MM.1S (cell line): ENCODE results near the gene BEND6.
"Not testable (repeated sequence)": the region's sequence is repeated elsewhere in the genome, so short reads cannot be mapped to it uniquely, and the experiment has no call there.

Source experiments
- DNase-seq: peaks from one replicate; pipeline ENCODE4 v3.0.0-alpha.2; 2015
- H2AFZ ChIP-seq: fragments of 300-600 bp; sonication (generic); 2 replicates; pipeline ENCODE4 v1.6.0; 2016; ENCODE audit warnings: antibody characterized with exemption, low read length
- H3F3A ChIP-seq: fragments of 300-600 bp; sonication (generic); 2 replicates; pipeline ENCODE4 v1.6.1; 2016; ENCODE audit warnings: mild to moderate bottlenecking, antibody characterized with exemption, low read length, moderate library complexity, mixed read lengths; ENCODE audit not compliant: insufficient read depth
- H3K27ac ChIP-seq: fragments of 300-600 bp; sonication (generic); 2 replicates; pipeline ENCODE4 v1.5.1; 2016; ENCODE audit warnings: mild to moderate bottlenecking, low read length
- H3K27me3 ChIP-seq: fragments of 300-600 bp; sonication (generic); replicated peaks from 2 replicates; pipeline ENCODE4 v1.6.0; 2016; ENCODE audit warnings: low read length; ENCODE audit not compliant: insufficient read depth
- H3K36me3 ChIP-seq: fragments of 300-600 bp; sonication (generic); replicated peaks from 2 replicates; pipeline ENCODE4 v1.6.1; 2016; ENCODE audit warnings: mild to moderate bottlenecking, low read length, mixed read lengths; ENCODE audit not compliant: insufficient read depth
- H3K4me1 ChIP-seq: fragments of 300-600 bp; sonication (generic); 2 replicates; pipeline ENCODE4 v1.6.1; 2016; ENCODE audit warnings: low read length, mixed read lengths
- H3K4me2 ChIP-seq: fragments of 300-600 bp; sonication (generic); 2 replicates; pipeline ENCODE4 v1.6.0; 2016; ENCODE audit warnings: low read depth, low read length
- H3K4me3 ChIP-seq: fragments of 300-600 bp; sonication (generic); 2 replicates; pipeline ENCODE4 v1.5.1; 2016; ENCODE audit warnings: low read length, mixed read lengths
- H3K79me2 ChIP-seq: fragments of 300-600 bp; sonication (generic); 2 replicates; pipeline ENCODE4 v1.6.1; 2016; ENCODE audit warnings: mixed run types, low read length, mixed read lengths
- H3K9ac ChIP-seq: fragments of 300-600 bp; sonication (generic); 2 replicates; pipeline ENCODE4 v1.6.1; 2016; ENCODE audit warnings: low read length, mixed read lengths
- H3K9me2 ChIP-seq: fragments of 300-600 bp; sonication (generic); replicated peaks from 2 replicates; pipeline ENCODE4 v1.6.1; 2016; ENCODE audit warnings: mild to moderate bottlenecking, low read length, mixed read lengths; ENCODE audit not compliant: insufficient read depth
- H3K9me3 ChIP-seq: fragments of 300-600 bp; sonication (generic); replicated peaks from 2 replicates; pipeline ENCODE4 v1.6.1; 2016; ENCODE audit warnings: mild to moderate bottlenecking, low read length, mixed read lengths; ENCODE audit not compliant: insufficient read depth
- H4K20me1 ChIP-seq: fragments of 300-600 bp; sonication (generic); 2 replicates; pipeline ENCODE4 v1.6.1; 2016; ENCODE audit warnings: mild to moderate bottlenecking, low read length, moderate library complexity, mixed read lengths; ENCODE audit not compliant: insufficient read depth
- CTCF ChIP-seq: fragments of 300-600 bp; sonication (generic); IDR thresholded peaks from 2 replicates; pipeline ENCODE4 v1.5.1; 2016; ENCODE audit warnings: antibody characterized with exemption, low read length, mixed read lengths
- EZH2 ChIP-seq: fragments of 300-600 bp; sonication (generic); optimal IDR thresholded peaks from 2 replicates; pipeline ENCODE3; 2017; ENCODE audit warnings: low read depth, mild to moderate bottlenecking, antibody characterized with exemption, low read length, mixed read lengths
- EZH2phosphoT487 ChIP-seq: fragments of 300-600 bp; sonication (generic); IDR thresholded peaks from 2 replicates; pipeline ENCODE4 v1.6.1; 2018; ENCODE audit warnings: antibody characterized with exemption, low read length

The BEND6 gene

GRCh38 chr6:56996401-56996800 lies 41.5 kb downstream of the BEND6 start:
- no peaks in the 10 kb centered on the region for H3K36me3 ChIP-seq
- no peaks in the 10 kb centered on the region for H3F3A ChIP-seq
- no peak overlapping the region for H3K4me2 ChIP-seq
- no peaks in the 10 kb centered on the region; the same call in 1 of the 2 replicates for H3K9me3 ChIP-seq
- no peak overlapping the region for H3K9ac ChIP-seq
- H3K9me2 ChIP-seq: no peaks in the 10 kb centered on the region
- H3K4me1 ChIP-seq: 0 out of 2 replicates have a peak, but pooled peaks cover 8% of the 10 kb centered on the region
- no peaks in the 10 kb centered on the region for H3K27me3 ChIP-seq
- H3K4me3 ChIP-seq: no peak overlapping the region
- H3K27ac ChIP-seq: no peak overlapping the region
- no peaks in the 10 kb centered on the region for H4K20me1 ChIP-seq
- TF ChIP-seq EZH2phosphoT487 (no peak), CTCF (no peak), EZH2 (no peak)
- no peaks in the 10 kb centered on the region for H3K79me2 ChIP-seq
- DNase-seq: no peak
- H2AFZ ChIP-seq: no peak overlapping the region

GRCh38 chr6:56999049-56999448 lies 44.1 kb downstream of the BEND6 start:
- H3K4me2 ChIP-seq: no peak overlapping the region
- H3K36me3 ChIP-seq: no peaks in the 10 kb centered on the region
- no peaks in the 10 kb centered on the region for H3K79me2 ChIP-seq
- H3F3A ChIP-seq: no peaks in the 10 kb centered on the region
- no peak overlapping the region for H3K27ac ChIP-seq
- H3K9me3 ChIP-seq: no peaks in the 10 kb centered on the region
- no peak for TF ChIP-seq EZH2
- TF ChIP-seq EZH2phosphoT487: no peak
- no peak for TF ChIP-seq CTCF
- H4K20me1 ChIP-seq: no peaks in the 10 kb centered on the region
- H3K9me2 ChIP-seq: no peaks in the 10 kb centered on the region
- no peak overlapping the region for H3K9ac ChIP-seq
- H3K4me3 ChIP-seq: no peak overlapping the region
- peaks cover 12% of the 10 kb centered on the region; the same call in 1 of the 2 replicates for H3K4me1 ChIP-seq
- H2AFZ ChIP-seq: no peak overlapping the region
- DNase-seq: no peak
- H3K27me3 ChIP-seq: no peaks in the 10 kb centered on the region

GRCh38 chr6:56999748-57000147 lies 44.8 kb downstream of the BEND6 start:
- H3K9me2 ChIP-seq, H3F3A ChIP-seq, H3K4me2 ChIP-seq, H2AFZ ChIP-seq, H3K9me3 ChIP-seq, H3K27ac ChIP-seq, H3K36me3 ChIP-seq, H3K9ac ChIP-seq, H3K79me2 ChIP-seq, H3K4me3 ChIP-seq, DNase-seq, H4K20me1 ChIP-seq, H3K27me3 ChIP-seq: not testable (repeated sequence)
- peaks cover 12% of the 10 kb centered on the region; the same call in 1 of the 2 replicates for H3K4me1 ChIP-seq

- Histone ChIP-seq H3K4me3 (no peak overlapping the region), H3K4me2 (peak overlapping the region; percentile 35; the same call in 1 of the 2 replicates)
- TF ChIP-seq CTCF: no peak
- no peak for TF ChIP-seq EZH2
- TF ChIP-seq EZH2phosphoT487: no peak
These were observed 47.3 kb downstream of the BEND6 start for GRCh38 chr6:57002197-57002596.

More at GRCh38 chr6:57002197-57002596, 47.3 kb downstream of the BEND6 start:
- Histone ChIP-seq H3F3A (no peaks in the 10 kb centered on the region), H2AFZ (no peak overlapping the region), H3K4me1 (peaks cover 12% of the 10 kb centered on the region; the same call in 1 of the 2 replicates), H3K27me3 (no peaks in the 10 kb centered on the region), H3K27ac (no peak overlapping the region; the same call in 1 of the 2 replicates), H3K9ac (no peak overlapping the region), H4K20me1 (no peaks in the 10 kb centered on the region), H3K9me3 (no peaks in the 10 kb centered on the region), H3K36me3 (no peaks in the 10 kb centered on the region), H3K79me2 (no peaks in the 10 kb centered on the region), H3K9me2 (no peaks in the 10 kb centered on the region)
- DNase-seq: no peak
